ENCODE data around the gene POP7.

Gene POP7

GRCh38 chr7:100708395-100708794 lies 2.5 kb downstream of the POP7 start:
- Histone ChIP-seq H3K9me3 (ENCODE audit: control insufficient read depth, insufficient read depth, low read length) (no peaks in the 10 kb centered on the region), H3F3A (ENCODE audit: control insufficient read depth, insufficient read depth) (no peaks in the 10 kb centered on the region), H3K27me3 (ENCODE audit: control insufficient read depth, low read length) (no peaks in the 10 kb centered on the region; the same call in 1 of the 2 replicates), H3K9me2 (replicated peaks; ENCODE audit: control insufficient read depth, low read length) (no peaks in the 10 kb centered on the region), H3K4me1 (ENCODE audit: control insufficient read depth, low read length) (peaks cover 18% of the 10 kb centered on the region), H3K36me3 (ENCODE audit: control insufficient read depth, low read length) (peaks cover 29% of the 10 kb centered on the region), H3K4me2 (ENCODE audit: low read length) (no peak overlapping the region), H3K4me3 (ENCODE audit: low read length) (no peak overlapping the region), H4K20me1 (ENCODE audit: control insufficient read depth, insufficient read depth, low read depth, low read length) (peaks cover 7% of the 10 kb centered on the region), H3K79me2 (ENCODE audit: control insufficient read depth, low read length) (peaks cover 26% of the 10 kb centered on the region), H3K27ac (ENCODE audit: low read depth, low read length) (no peak overlapping the region)
- TF ChIP-seq CTCF (IDR thresholded peaks at IDR 0.05; ENCODE audit: low read depth, low read length, poor library complexity, severe bottlenecking) (no peak), EZH2phosphoT487 (IDR thresholded peaks at IDR 0.05; ENCODE audit: borderline replicate concordance, low read length) (no peak)

DNA sequence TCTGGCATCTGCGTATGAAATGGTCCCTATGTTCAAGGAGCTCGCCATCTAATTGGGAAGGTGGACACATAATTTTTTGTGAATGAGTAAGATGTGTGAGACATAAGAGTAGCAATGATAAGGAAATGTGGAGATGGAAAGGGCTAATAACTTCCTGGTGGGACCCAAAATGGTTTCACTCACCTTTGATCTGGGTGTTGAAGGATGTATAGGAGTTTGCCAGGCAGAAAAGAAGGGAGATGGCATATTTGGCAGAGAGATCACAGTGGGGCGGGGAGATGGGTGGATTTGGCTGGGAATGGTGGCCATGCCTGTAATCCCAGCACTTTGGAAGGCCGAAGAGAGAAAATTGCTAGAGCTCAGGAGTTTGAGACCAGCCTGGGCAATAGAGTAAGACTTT lies 4.5 kb downstream of the POP7 start:
- no peak overlapping the region for H3K27ac ChIP-seq (ENCODE audit: low read depth, low read length)
- TF ChIP-seq EZH2phosphoT487 (IDR thresholded peaks at IDR 0.05; ENCODE audit: borderline replicate concordance, low read length): no peak
- no peak for TF ChIP-seq CTCF (IDR thresholded peaks at IDR 0.05; ENCODE audit: low read depth, low read length, poor library complexity, severe bottlenecking)
- peaks cover 26% of the 10 kb centered on the region for H3K79me2 ChIP-seq (ENCODE audit: control insufficient read depth, low read length)
- H3K4me1 ChIP-seq (ENCODE audit: control insufficient read depth, low read length): peaks cover 13% of the 10 kb centered on the region
- H3K27me3 ChIP-seq (ENCODE audit: control insufficient read depth, low read length): no peaks in the 10 kb centered on the region
- peaks cover 7% of the 10 kb centered on the region for H4K20me1 ChIP-seq (ENCODE audit: control insufficient read depth, insufficient read depth, low read depth, low read length)
- H3F3A ChIP-seq (ENCODE audit: control insufficient read depth, insufficient read depth): no peaks in the 10 kb centered on the region
- H3K36me3 ChIP-seq (ENCODE audit: control insufficient read depth, low read length): peaks cover 29% of the 10 kb centered on the region
- H3K9me2 ChIP-seq (replicated peaks; ENCODE audit: control insufficient read depth, low read length): no peaks in the 10 kb centered on the region
- H3K4me2 ChIP-seq (ENCODE audit: low read length): no peak overlapping the region
- no peak overlapping the region for H3K4me3 ChIP-seq (ENCODE audit: low read length)
- H3K9me3 ChIP-seq (ENCODE audit: control insufficient read depth, insufficient read depth, low read length): no peaks in the 10 kb centered on the region

DNA sequence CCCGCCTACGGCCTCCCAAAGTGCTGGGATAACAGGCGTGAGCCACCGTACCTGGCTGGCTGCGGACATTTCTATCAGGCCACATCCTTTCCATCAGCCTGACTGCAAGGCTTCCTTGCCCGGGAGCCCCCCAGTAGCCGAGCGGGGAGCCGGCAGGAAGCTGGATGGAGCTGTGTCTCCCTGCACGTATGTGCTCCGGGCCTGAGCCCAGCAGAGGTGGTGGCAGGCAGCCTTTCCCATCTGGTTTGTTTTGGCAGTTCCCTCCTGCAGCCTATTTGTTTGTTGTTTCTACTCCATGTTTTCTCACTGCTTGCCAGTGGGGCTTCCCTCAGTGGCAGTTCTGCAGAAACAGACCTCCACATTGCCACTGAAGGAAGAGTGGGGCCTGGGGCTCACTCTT lies 5.4 kb downstream of the POP7 start:
- Histone ChIP-seq H4K20me1 (ENCODE audit: control insufficient read depth, insufficient read depth, low read depth, low read length) (peaks cover 7% of the 10 kb centered on the region), H3K4me2 (ENCODE audit: low read length) (no peak overlapping the region), H3K79me2 (ENCODE audit: control insufficient read depth, low read length) (peaks cover 21% of the 10 kb centered on the region), H3K27me3 (ENCODE audit: control insufficient read depth, low read length) (no peaks in the 10 kb centered on the region), H3F3A (ENCODE audit: control insufficient read depth, insufficient read depth) (no peaks in the 10 kb centered on the region), H3K36me3 (ENCODE audit: control insufficient read depth, low read length) (peaks cover 26% of the 10 kb centered on the region), H3K4me1 (ENCODE audit: control insufficient read depth, low read length) (peaks cover 13% of the 10 kb centered on the region), H3K9me2 (replicated peaks; ENCODE audit: control insufficient read depth, low read length) (no peaks in the 10 kb centered on the region), H3K27ac (ENCODE audit: low read depth, low read length) (no peak overlapping the region), H3K9me3 (ENCODE audit: control insufficient read depth, insufficient read depth, low read length) (no peaks in the 10 kb centered on the region), H3K4me3 (ENCODE audit: low read length) (no peak overlapping the region)
- TF ChIP-seq CTCF (IDR thresholded peaks at IDR 0.05; ENCODE audit: low read depth, low read length, poor library complexity, severe bottlenecking) (no peak), EZH2phosphoT487 (IDR thresholded peaks at IDR 0.05; ENCODE audit: borderline replicate concordance, low read length) (no peak)

All from DOHH2 (cell line).